MCF 10A (cell line): ENCODE results near the gene RRAGC. TPM values are rescaled to one million over a fixed set of nuclear protein-coding genes. Genes with fewer than 3 reads are reported as not detected.
"Not testable (repeated sequence)": the region's sequence is repeated elsewhere in the genome, so short reads cannot be mapped to it uniquely, and the experiment has no call there.

ENCODE experiments used
- BruUV-seq: library from RNA; stranded (reverse); fragments of 400-500 nt; replicated peaks from 2 replicates; lab custom pipeline; 2021; lab: Mats Ljungman, UMichigan
- CTCF ChIA-PET: fragments of 300-600 bp; sonication (Branson Sonifier 250); formaldehyde crosslinking; extraction: SDS; loops from one replicate; lab custom pipeline; 2021; ENCODE audit warnings: antibody characterized with exemption, inconsistent platforms; lab: Yijun Ruan, JAX
- POLR2A ChIA-PET: fragments of 300-600, 350-650 bp; sonication (Branson Sonifier 250); formaldehyde crosslinking; extraction: SDS; loops from one replicate; lab custom pipeline; 2020; ENCODE audit warnings: antibody characterized with exemption, inconsistent platforms; lab: Yijun Ruan, JAX
- DNase-seq: peaks from one replicate; pipeline ENCODE4 v3.0.0-alpha.2; 2018; ENCODE audit not compliant: unreplicated experiment
- H3K27ac Mint-ChIP-seq: one replicate; pipeline ENCODE4 v1.8.0; 2022; ENCODE audit warnings: mild to moderate bottlenecking, low read depth, mixed read lengths; ENCODE audit not compliant: unreplicated experiment
- H3K27me3 Mint-ChIP-seq: one replicate; pipeline ENCODE4 v1.8.0; 2022; ENCODE audit warnings: mixed read lengths; ENCODE audit not compliant: insufficient read depth, unreplicated experiment
- H3K36me3 Mint-ChIP-seq: one replicate; pipeline ENCODE4 v1.8.0; 2022; ENCODE audit warnings: mild to moderate bottlenecking, moderate library complexity, mixed read lengths; ENCODE audit not compliant: insufficient read depth, unreplicated experiment
- H3K4me1 Mint-ChIP-seq: one replicate; pipeline ENCODE4 v1.8.0; 2022; ENCODE audit warnings: mixed read lengths; ENCODE audit not compliant: insufficient read depth, unreplicated experiment
- H3K4me3 Mint-ChIP-seq: one replicate; pipeline ENCODE4 v1.8.0; 2022; ENCODE audit warnings: mild to moderate bottlenecking, moderate library complexity, mixed read lengths; ENCODE audit not compliant: unreplicated experiment
- H3K9me3 Mint-ChIP-seq: one replicate; pipeline ENCODE4 v1.8.0; 2022; ENCODE audit warnings: mixed read lengths; ENCODE audit not compliant: unreplicated experiment
- intact Hi-C: fragments of 100-400 bp; cut with micrococcal nuclease; formaldehyde crosslinking; loops from 2 replicates; pipeline ENCODE4 v1.14.1; 2022
- total RNA-seq: library from RNA; stranded (reverse); gene quantifications from 2 replicates; pipeline ENCODE4 v1.2.3, GENCODE V29; 2022
- TF ChIP-seq, protein P1 (sequence below): fragments of 200-600 bp; IDR thresholded peaks from one replicate; pipeline ENCODE4 v1.8.0; 2022; ENCODE audit warnings: antibody characterized with exemption, mild to moderate bottlenecking; ENCODE audit not compliant: unreplicated experiment

RRAGC gene
- total RNA-seq, 1 experiment from 2014 or later, result 23.3 TPM

DNA sequence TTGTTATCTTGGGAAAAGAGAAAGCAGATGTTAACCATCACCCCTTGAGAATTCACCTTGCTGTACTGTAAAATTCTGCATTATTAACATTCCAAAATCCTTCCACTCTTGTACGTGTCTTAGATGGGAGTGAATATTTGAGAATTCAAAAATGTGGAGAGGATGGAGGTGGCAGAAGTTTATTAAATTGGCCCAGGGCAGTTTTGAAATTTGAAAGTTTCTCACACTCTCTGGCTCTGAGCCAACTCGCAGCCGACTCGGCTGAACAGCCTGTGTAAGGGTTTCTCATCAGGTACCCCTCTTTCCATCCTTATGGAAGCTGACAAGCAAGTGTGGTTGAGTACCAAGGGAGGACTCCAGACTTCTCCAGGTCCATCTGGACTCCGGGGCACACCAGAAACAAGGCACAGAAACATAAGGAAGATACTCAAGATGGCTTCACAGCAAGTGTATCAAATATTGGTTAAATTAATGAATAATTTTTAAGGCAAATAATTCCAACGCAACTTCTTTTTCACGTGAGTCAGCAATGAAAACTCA, 45.1 kb downstream of the RRAGC start:
- ChIA-PET CTCF (interaction anchor here (0.6 kb wide), 1 partner anchor 556 kb away, joined by 3 read pairs; no protein-coding TSS in a partner anchor), POLR2A (interaction anchor here (0.7 kb wide), 1 partner anchor 767 kb away, joined by 4 read pairs; no protein-coding TSS in a partner anchor)
- no TSS peak for BruUV-seq
- DNase-seq, result no peak
- no peaks in the 10 kb centered on the region for H3K9me3 Mint-ChIP-seq
- no peaks in the 10 kb centered on the region for H3K36me3 Mint-ChIP-seq
- no peaks in the 10 kb centered on the region for H3K4me1 Mint-ChIP-seq
- TF ChIP-seq, protein P1, sequence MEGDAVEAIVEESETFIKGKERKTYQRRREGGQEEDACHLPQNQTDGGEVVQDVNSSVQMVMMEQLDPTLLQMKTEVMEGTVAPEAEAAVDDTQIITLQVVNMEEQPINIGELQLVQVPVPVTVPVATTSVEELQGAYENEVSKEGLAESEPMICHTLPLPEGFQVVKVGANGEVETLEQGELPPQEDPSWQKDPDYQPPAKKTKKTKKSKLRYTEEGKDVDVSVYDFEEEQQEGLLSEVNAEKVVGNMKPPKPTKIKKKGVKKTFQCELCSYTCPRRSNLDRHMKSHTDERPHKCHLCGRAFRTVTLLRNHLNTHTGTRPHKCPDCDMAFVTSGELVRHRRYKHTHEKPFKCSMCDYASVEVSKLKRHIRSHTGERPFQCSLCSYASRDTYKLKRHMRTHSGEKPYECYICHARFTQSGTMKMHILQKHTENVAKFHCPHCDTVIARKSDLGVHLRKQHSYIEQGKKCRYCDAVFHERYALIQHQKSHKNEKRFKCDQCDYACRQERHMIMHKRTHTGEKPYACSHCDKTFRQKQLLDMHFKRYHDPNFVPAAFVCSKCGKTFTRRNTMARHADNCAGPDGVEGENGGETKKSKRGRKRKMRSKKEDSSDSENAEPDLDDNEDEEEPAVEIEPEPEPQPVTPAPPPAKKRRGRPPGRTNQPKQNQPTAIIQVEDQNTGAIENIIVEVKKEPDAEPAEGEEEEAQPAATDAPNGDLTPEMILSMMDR, result no peak
- intact Hi-C loops, result no loop called here
- no peak overlapping the region for H3K27ac Mint-ChIP-seq
- H3K4me3 Mint-ChIP-seq, result no peak overlapping the region
- peaks cover 44% of the 10 kb centered on the region for H3K27me3 Mint-ChIP-seq

DNA sequence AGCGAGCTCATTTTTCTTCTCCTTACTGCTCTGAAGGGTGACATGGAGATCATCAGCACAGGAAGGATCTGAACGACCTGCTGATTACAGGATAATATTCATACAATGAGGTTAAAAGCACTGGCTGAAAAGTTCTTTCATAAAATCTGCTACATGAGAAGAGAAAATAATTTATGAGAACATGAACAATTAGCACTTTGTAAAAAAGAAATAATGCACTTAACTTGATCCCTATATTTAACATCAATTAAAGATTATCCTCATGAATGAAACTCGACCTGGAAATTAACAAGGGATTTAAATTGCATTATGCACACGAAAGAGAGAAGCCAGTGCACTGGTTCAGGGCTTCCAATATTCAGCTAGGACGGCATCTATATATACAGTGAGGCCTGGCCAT, 46.6 kb downstream of the RRAGC start:
- BruUV-seq, result no TSS peak
- POLR2A ChIA-PET, result no interaction called here

DNA sequence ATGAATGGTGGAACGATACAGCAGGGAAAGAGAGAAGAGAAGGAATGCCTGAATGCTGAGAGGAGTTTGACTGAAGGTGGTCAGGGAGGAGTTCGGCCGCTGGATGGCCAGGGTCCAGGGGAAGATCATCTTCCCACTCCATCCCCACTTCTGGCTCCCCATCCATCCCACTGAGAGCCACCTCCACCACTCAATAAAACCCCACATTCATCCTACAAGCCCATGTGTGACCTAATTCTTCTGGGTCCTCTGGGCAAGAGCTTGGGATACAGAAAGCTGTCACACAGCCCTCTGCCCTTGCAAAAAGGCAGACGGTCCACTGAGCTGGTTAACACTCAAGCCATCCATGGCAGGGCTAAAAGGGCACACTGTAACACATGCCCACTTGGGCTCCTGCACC, 48.1 kb downstream of the RRAGC start:
- CTCF ChIA-PET, H3K9me3 Mint-ChIP-seq, H3K4me1 Mint-ChIP-seq, BruUV-seq, DNase-seq, POLR2A ChIA-PET, H3K4me3 Mint-ChIP-seq, intact Hi-C loops, H3K36me3 Mint-ChIP-seq: not testable (repeated sequence)
- H3K27ac Mint-ChIP-seq, result peak overlapping the region; percentile 46
- H3K27me3 Mint-ChIP-seq, result peaks cover 75% of the 10 kb centered on the region

More for the DNA sequence above, 46.6 kb downstream of the RRAGC start:
- Mint-ChIP-seq H3K4me1 (no peaks in the 10 kb centered on the region), H3K27ac (no peak overlapping the region), H3K9me3 (no peaks in the 10 kb centered on the region), H3K27me3 (peaks cover 60% of the 10 kb centered on the region), H3K4me3 (no peak overlapping the region), H3K36me3 (no peaks in the 10 kb centered on the region)
- intact Hi-C loops, result no loop called here
- TF ChIP-seq, protein P1, result no peak
- CTCF ChIA-PET, result interaction anchor here (0.6 to 1.1 kb wide), 2 partner anchors 225 to 772 kb away, joined by 3 to 4 read pairs; no protein-coding TSS in a partner anchor
- no peak for DNase-seq

DNA sequence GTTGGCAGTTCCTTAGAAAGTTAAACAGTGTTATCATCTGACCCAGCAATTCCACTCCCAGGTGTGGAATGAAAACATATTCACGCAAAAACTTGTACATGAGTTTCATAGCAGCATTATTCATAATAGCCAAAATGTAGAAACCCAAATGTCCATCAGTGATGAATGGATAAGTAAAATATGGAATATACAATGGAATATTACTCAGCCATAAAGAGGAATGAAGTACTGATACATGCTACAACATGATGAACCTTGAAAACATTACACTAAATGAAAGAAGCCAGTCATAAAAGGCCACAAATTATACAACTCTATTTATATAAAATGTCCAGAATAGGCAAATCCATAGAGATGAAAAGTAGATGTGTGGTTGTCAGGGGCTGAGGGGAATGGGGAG, 53.5 kb downstream of the RRAGC start:
- POLR2A ChIA-PET, result no interaction called here
- BruUV-seq, result no TSS peak
- no peak overlapping the region for H3K27ac Mint-ChIP-seq
- intact Hi-C loops, result no loop called here
- no peaks in the 10 kb centered on the region for H3K4me1 Mint-ChIP-seq
- no peaks in the 10 kb centered on the region for H3K9me3 Mint-ChIP-seq
- TF ChIP-seq, protein P1, result no peak
- H3K36me3 Mint-ChIP-seq, result no peaks in the 10 kb centered on the region
- peaks cover 65% of the 10 kb centered on the region for H3K27me3 Mint-ChIP-seq
- H3K4me3 Mint-ChIP-seq, result no peak overlapping the region
- CTCF ChIA-PET, result no interaction called here
- no peak for DNase-seq
